Smooth muscle cell of the pulmonary artery (primary cell): ENCODE results near the gene CRIP3. TPM values are rescaled to one million over a fixed set of nuclear protein-coding genes. Genes with fewer than 3 reads are reported as not detected.

Source experiments
- total RNA-seq: library from RNA; depleted of rRNA; stranded (reverse); fragments of >200 nt; gene quantifications from 2 replicates; pipeline ENCODE4 v1.2.3, GENCODE V29; 2014

CRIP3 gene
- 0.39 TPM in 1 of 2 replicates, not detected in the other for total RNA-seq

GRCh38 chr6:43308101-43308989, at the start of gene CRIP3:
CRIP3 (minus strand) TSS chr6:43308826; CDS start chr6:43308792, 34 bp downstream.

GRCh38 chr6:43297644-43298564, 10.7 kb downstream of the CRIP3 start, which contains the start of gene SLC22A7:
SLC22A7 (plus strand) TSS chr6:43298260; CDS start chr6:43298359, 99 bp downstream.

Other genes starting within 250 kb of the CRIP3 start
- gene MRPL2, start 249.4 kb downstream of the CRIP3 start, total RNA-seq = 16.3 and 19.5 TPM in 2 replicates
- gene KLC4, start 249.2 kb downstream of the CRIP3 start, total RNA-seq = 19.8 and 24.2 TPM in 2 replicates
- 36.5 and 85.2 TPM in 2 replicates for gene PTK7, start 232.5 kb downstream of the CRIP3 start, total RNA-seq
- gene SRF, start 137.6 kb downstream of the CRIP3 start, total RNA-seq = 19.1 and 27.0 TPM in 2 replicates
- 28.3 and 41.0 TPM in 2 replicates for gene CUL9, start 126.6 kb downstream of the CRIP3 start, total RNA-seq
- 29.1 and 40.7 TPM in 2 replicates for gene DNPH1, start 79.3 kb downstream of the CRIP3 start, total RNA-seq
- 0.07 TPM in 1 of 2 replicates, not detected in the other for gene TTBK1, start 65.3 kb downstream of the CRIP3 start, total RNA-seq
- gene SLC22A7, start 10.6 kb downstream of the CRIP3 start, total RNA-seq = not detected in 2 replicates
- gene ZNF318, start 60.8 kb upstream of the CRIP3 start, total RNA-seq = 8.0 and 9.5 TPM in 2 replicates
- 24.1 and 30.9 TPM in 2 replicates for gene ABCC10, start 118.7 kb upstream of the CRIP3 start, total RNA-seq
- 0.20 and 0.86 TPM in 2 replicates for gene DLK2, start 146.7 kb upstream of the CRIP3 start, total RNA-seq
- 9.6 and 13.7 TPM in 2 replicates for gene TJAP1, start 168.7 kb upstream of the CRIP3 start, total RNA-seq
- gene LRRC73, start 201.5 kb upstream of the CRIP3 start, total RNA-seq = 0.78 and 1.4 TPM in 2 replicates
- gene YIPF3, start 208.1 kb upstream of the CRIP3 start, total RNA-seq = 105 and 112 TPM in 2 replicates
- 16.6 and 24.9 TPM in 2 replicates for gene POLR1C, start 208.3 kb upstream of the CRIP3 start, total RNA-seq